ENCODE data around the gene KDM1A. TPM values are rescaled to one million over a fixed set of nuclear protein-coding genes. Genes with fewer than 3 reads are reported as not detected.
"Not testable (repeated sequence)": the region's sequence is repeated elsewhere in the genome, so short reads cannot be mapped to it uniquely, and the experiment has no call there.

KDM1A gene
- 85.4 and 86.2 TPM in 2 replicates for total RNA-seq (2012; rRNA removed)

- Histone ChIP-seq H3K36me3 (ENCODE audit: insufficient read depth, low read length) (no peaks in the 10 kb centered on the region), H3K9me3 (replicated peaks; ENCODE audit: low read length) (no peaks in the 10 kb centered on the region), H3K4me2 (ENCODE audit: low read length) (peak within 1 kb of the TSS; percentile 82), H3K4me1 (ENCODE audit: control insufficient read depth, insufficient read depth, low read length) (peaks cover 11% of the 10 kb centered on the region), H3K9ac (ENCODE audit: low read depth, low read length) (peak within 1 kb of the TSS; percentile 95), H3K27me3 (ENCODE audit: control insufficient read depth, insufficient read depth, low read length) (no peaks in the 10 kb centered on the region), H3K4me3 (ENCODE audit: low read length) (peak within 1 kb of the TSS; percentile 99)
Measured at GRCh38 chr1:23019094-23019862, at the start of gene KDM1A. KDM1A (plus strand) TSS chr1:23019468; CDS start chr1:23019597, 129 bp downstream.

- Histone ChIP-seq H3K27me3 (ENCODE audit: control insufficient read depth, insufficient read depth, low read length) (peaks cover 58% of the 10 kb centered on the region), H3K9me3 (replicated peaks; ENCODE audit: low read length) (peaks cover 8% of the 10 kb centered on the region), H3K4me1 (ENCODE audit: control insufficient read depth, insufficient read depth, low read length) (no peaks in the 10 kb centered on the region), H3K9ac (ENCODE audit: low read depth, low read length) (no peak overlapping the region), H3K36me3 (ENCODE audit: insufficient read depth, low read length) (no peaks in the 10 kb centered on the region), H3K4me3 (ENCODE audit: low read length) (no peak overlapping the region), H3K4me2 (ENCODE audit: low read length) (no peak overlapping the region)
Measured at GRCh38 chr1:22970096-22970495, 49.2 kb upstream of the KDM1A start.

GRCh38 chr1:22971161-22971560 lies 48.1 kb upstream of the KDM1A start:
- Histone ChIP-seq H3K4me1 (ENCODE audit: control insufficient read depth, insufficient read depth, low read length) (peaks cover 8% of the 10 kb centered on the region), H3K4me2 (ENCODE audit: low read length) (no peak overlapping the region), H3K9me3 (replicated peaks; ENCODE audit: low read length) (peaks cover 6% of the 10 kb centered on the region), H3K27me3 (ENCODE audit: control insufficient read depth, insufficient read depth, low read length) (peaks cover 53% of the 10 kb centered on the region), H3K36me3 (ENCODE audit: insufficient read depth, low read length) (no peaks in the 10 kb centered on the region), H3K9ac (ENCODE audit: low read depth, low read length) (no peak overlapping the region), H3K4me3 (ENCODE audit: low read length) (no peak overlapping the region)

- Histone ChIP-seq H3K36me3 (ENCODE audit: insufficient read depth, low read length) (no peaks in the 10 kb centered on the region), H3K9me3 (replicated peaks; ENCODE audit: low read length) (no peaks in the 10 kb centered on the region), H3K4me3 (ENCODE audit: low read length) (no peak overlapping the region), H3K4me1 (ENCODE audit: control insufficient read depth, insufficient read depth, low read length) (peaks cover 10% of the 10 kb centered on the region), H3K27me3 (ENCODE audit: control insufficient read depth, insufficient read depth, low read length) (peaks cover 49% of the 10 kb centered on the region), H3K9ac (ENCODE audit: low read depth, low read length) (no peak overlapping the region), H3K4me2 (ENCODE audit: low read length) (no peak overlapping the region)
Measured at GRCh38 chr1:22971611-22972405, 47.5 kb upstream of the KDM1A start.

- H3K4me2 ChIP-seq (ENCODE audit: low read length) = no peak within 1 kb of the TSS
- peaks cover 47% of the 10 kb centered on the region for H3K27me3 ChIP-seq (ENCODE audit: control insufficient read depth, insufficient read depth, low read length)
- peaks cover 10% of the 10 kb centered on the region for H3K4me1 ChIP-seq (ENCODE audit: control insufficient read depth, insufficient read depth, low read length)
- H3K9ac ChIP-seq (ENCODE audit: low read depth, low read length) = no peak within 1 kb of the TSS
- H3K9me3 ChIP-seq (replicated peaks; ENCODE audit: low read length) = no peaks in the 10 kb centered on the region
- no peak within 1 kb of the TSS for H3K4me3 ChIP-seq (ENCODE audit: low read length)
- H3K36me3 ChIP-seq (ENCODE audit: insufficient read depth, low read length) = no peaks in the 10 kb centered on the region
Measured at GRCh38 chr1:22972760-22973159, 46.5 kb upstream of the KDM1A start, which contains the start of gene LACTBL1. LACTBL1 (minus strand) TSS chr1:22972866; CDS start chr1:22972316, 550 bp downstream.

- Histone ChIP-seq H3K9me3 (replicated peaks; ENCODE audit: low read length) (no peaks in the 10 kb centered on the region), H3K9ac (ENCODE audit: low read depth, low read length) (peak overlapping the region; percentile 26), H3K36me3 (ENCODE audit: insufficient read depth, low read length) (no peaks in the 10 kb centered on the region), H3K4me2 (ENCODE audit: low read length) (peak overlapping the region; percentile 45), H3K4me1 (ENCODE audit: control insufficient read depth, insufficient read depth, low read length) (peaks cover 13% of the 10 kb centered on the region), H3K4me3 (ENCODE audit: low read length) (no peak overlapping the region), H3K27me3 (ENCODE audit: control insufficient read depth, insufficient read depth, low read length) (peaks cover 25% of the 10 kb centered on the region)
Measured at GRCh38 chr1:22975694-22976093, 43.6 kb upstream of the KDM1A start.

- peaks cover 21% of the 10 kb centered on the region for H3K27me3 ChIP-seq (ENCODE audit: control insufficient read depth, insufficient read depth, low read length)
- no peaks in the 10 kb centered on the region for H3K36me3 ChIP-seq (ENCODE audit: insufficient read depth, low read length)
- no peaks in the 10 kb centered on the region for H3K9me3 ChIP-seq (replicated peaks; ENCODE audit: low read length)
- peaks cover 13% of the 10 kb centered on the region for H3K4me1 ChIP-seq (ENCODE audit: control insufficient read depth, insufficient read depth, low read length)
- H3K4me3 ChIP-seq (ENCODE audit: low read length) = no peak overlapping the region
- H3K4me2 ChIP-seq (ENCODE audit: low read length) = peak overlapping the region; percentile 45
- H3K9ac ChIP-seq (ENCODE audit: low read depth, low read length) = peak overlapping the region; percentile 26
Measured at GRCh38 chr1:22976127-22976460, 43.2 kb upstream of the KDM1A start.

- Histone ChIP-seq H3K4me2 (ENCODE audit: low read length) (peak overlapping the region; percentile 45), H3K4me1 (ENCODE audit: control insufficient read depth, insufficient read depth, low read length) (peaks cover 13% of the 10 kb centered on the region), H3K27me3 (ENCODE audit: control insufficient read depth, insufficient read depth, low read length) (peaks cover 16% of the 10 kb centered on the region), H3K4me3 (ENCODE audit: low read length) (no peak overlapping the region), H3K9me3 (replicated peaks; ENCODE audit: low read length) (no peaks in the 10 kb centered on the region), H3K36me3 (ENCODE audit: insufficient read depth, low read length) (no peaks in the 10 kb centered on the region), H3K9ac (ENCODE audit: low read depth, low read length) (peak overlapping the region; percentile 26)
Measured at GRCh38 chr1:22976461-22977243, 42.6 kb upstream of the KDM1A start.

GRCh38 chr1:22978299-22978698 lies 41.0 kb upstream of the KDM1A start:
- H3K4me3 ChIP-seq (ENCODE audit: low read length) = no peak overlapping the region
- H3K9me3 ChIP-seq (replicated peaks; ENCODE audit: low read length) = no peaks in the 10 kb centered on the region
- H3K4me2 ChIP-seq (ENCODE audit: low read length) = no peak overlapping the region
- no peak overlapping the region for H3K9ac ChIP-seq (ENCODE audit: low read depth, low read length)
- no peaks in the 10 kb centered on the region for H3K36me3 ChIP-seq (ENCODE audit: insufficient read depth, low read length)
- peaks cover 13% of the 10 kb centered on the region for H3K4me1 ChIP-seq (ENCODE audit: control insufficient read depth, insufficient read depth, low read length)
- peaks cover 14% of the 10 kb centered on the region for H3K27me3 ChIP-seq (ENCODE audit: control insufficient read depth, insufficient read depth, low read length)

GRCh38 chr1:22980471-22980790 lies 38.8 kb upstream of the KDM1A start:
- H3K4me2 ChIP-seq (ENCODE audit: low read length); H3K4me3 ChIP-seq (ENCODE audit: low read length); H3K9ac ChIP-seq (ENCODE audit: low read depth, low read length); H3K9me3 ChIP-seq (replicated peaks; ENCODE audit: low read length); H3K36me3 ChIP-seq (ENCODE audit: insufficient read depth, low read length): not testable (repeated sequence)
- peaks cover 16% of the 10 kb centered on the region for H3K27me3 ChIP-seq (ENCODE audit: control insufficient read depth, insufficient read depth, low read length)
- peaks cover 13% of the 10 kb centered on the region for H3K4me1 ChIP-seq (ENCODE audit: control insufficient read depth, insufficient read depth, low read length)

GRCh38 chr1:22983944-22984343 lies 35.3 kb upstream of the KDM1A start:
- peaks cover 31% of the 10 kb centered on the region for H3K27me3 ChIP-seq (ENCODE audit: control insufficient read depth, insufficient read depth, low read length)
- H3K4me2 ChIP-seq (ENCODE audit: low read length) = no peak overlapping the region
- H3K9ac ChIP-seq (ENCODE audit: low read depth, low read length) = no peak overlapping the region
- H3K9me3 ChIP-seq (replicated peaks; ENCODE audit: low read length) = no peaks in the 10 kb centered on the region
- no peaks in the 10 kb centered on the region for H3K4me1 ChIP-seq (ENCODE audit: control insufficient read depth, insufficient read depth, low read length)
- no peak overlapping the region for H3K4me3 ChIP-seq (ENCODE audit: low read length)
- H3K36me3 ChIP-seq (ENCODE audit: insufficient read depth, low read length) = no peaks in the 10 kb centered on the region

All from skeletal muscle satellite cell (primary cell).